DMS79 treated with DMSO at 0.1 percent for 48 hours (cell line): ENCODE results near the gene TNRC18.

Experiments
- DNase-seq: peaks from one replicate; lab custom pipeline; 2025; lab: John Stamatoyannopoulos, UW

Gene TNRC18

DNA sequence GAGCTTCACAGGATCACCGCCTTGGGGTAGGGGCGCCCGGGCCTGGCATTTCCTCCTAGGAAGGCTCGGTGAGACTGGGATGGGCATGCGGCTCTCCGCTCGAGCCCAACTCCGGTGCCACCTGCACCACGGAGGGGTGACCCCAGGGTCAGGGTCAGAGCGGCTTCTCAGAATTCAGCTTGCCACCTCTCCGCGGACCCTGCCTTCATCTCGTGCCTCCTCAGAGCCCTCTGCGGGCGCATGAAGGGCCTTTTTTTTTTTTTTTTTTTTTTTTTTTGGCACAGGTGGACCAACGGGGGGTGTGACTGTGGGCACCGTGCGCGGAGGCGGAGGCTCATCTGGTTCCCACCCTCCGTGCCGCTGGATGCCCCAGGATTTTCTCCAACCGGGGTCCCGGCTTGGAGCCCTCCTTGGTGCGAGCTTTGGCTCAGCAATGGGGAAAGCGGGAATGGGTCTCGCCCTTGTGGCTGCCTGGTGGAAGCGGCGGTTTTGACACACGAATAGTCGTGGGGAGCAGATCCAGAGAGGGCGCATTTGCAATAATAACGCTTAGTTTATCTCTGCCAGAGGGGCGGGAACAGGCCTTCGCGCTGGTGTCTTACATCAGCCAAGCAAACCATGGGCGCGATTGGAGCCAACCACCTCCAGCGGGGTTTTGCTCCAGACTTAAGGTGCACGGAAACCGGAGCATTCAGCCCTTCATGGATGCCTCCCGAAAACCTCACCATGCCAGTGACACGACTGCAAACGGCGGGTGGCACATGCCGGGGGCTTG lies 5.0 kb upstream of the TNRC18 start:
- peak; percentile 92 for DNase-seq

DNA sequence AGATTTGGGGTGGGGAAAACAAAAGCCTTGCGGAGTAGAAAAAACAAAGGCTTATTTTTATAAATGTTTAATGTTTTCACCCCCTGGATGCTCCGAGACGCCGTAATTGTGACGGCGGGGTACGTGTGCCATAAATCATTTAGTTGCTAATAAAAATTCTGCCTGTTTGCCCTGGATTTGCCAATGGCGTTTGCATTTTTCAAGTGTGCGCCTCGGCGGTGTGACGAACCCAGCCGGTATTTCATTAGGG lies 2.5 kb upstream of the TNRC18 start:
- peak; percentile 75 for DNase-seq

DNA sequence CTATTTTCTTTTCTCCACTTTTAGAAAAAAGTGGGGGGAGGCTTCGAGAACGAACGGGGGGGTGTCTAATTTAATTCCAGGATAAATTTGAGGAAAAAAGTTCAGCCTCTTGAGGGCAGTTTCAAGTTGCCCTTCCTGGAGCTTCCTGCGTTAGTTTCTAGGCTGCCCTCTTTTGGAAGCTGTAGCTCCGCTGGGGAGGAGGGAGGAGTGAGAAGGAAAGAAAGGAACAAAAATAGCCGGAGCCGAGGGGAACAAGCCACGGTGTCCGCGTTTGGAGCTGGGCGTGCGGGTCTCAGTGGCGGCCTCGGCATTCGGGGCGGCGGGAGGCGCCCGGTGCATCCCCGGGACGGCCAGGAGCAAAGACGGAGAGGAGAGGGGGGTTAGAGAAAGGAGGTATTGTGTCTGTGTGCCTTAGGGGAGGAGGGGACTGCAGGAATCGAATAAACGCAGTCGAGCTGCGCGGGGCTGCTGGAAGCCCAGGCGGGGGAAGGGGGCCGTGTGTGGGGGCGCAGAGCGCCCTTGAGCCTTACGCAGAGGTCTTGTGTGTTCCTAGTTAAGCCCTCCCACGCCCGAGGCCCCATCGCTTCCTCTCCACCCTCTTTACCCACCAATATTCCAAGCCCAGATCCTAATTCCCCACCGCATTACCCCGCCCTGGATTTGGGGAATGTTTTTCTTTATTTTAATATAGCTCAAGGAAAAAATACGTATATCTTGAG lies 2.0 kb upstream of the TNRC18 start:
- peak; percentile 85 for DNase-seq

DNA sequence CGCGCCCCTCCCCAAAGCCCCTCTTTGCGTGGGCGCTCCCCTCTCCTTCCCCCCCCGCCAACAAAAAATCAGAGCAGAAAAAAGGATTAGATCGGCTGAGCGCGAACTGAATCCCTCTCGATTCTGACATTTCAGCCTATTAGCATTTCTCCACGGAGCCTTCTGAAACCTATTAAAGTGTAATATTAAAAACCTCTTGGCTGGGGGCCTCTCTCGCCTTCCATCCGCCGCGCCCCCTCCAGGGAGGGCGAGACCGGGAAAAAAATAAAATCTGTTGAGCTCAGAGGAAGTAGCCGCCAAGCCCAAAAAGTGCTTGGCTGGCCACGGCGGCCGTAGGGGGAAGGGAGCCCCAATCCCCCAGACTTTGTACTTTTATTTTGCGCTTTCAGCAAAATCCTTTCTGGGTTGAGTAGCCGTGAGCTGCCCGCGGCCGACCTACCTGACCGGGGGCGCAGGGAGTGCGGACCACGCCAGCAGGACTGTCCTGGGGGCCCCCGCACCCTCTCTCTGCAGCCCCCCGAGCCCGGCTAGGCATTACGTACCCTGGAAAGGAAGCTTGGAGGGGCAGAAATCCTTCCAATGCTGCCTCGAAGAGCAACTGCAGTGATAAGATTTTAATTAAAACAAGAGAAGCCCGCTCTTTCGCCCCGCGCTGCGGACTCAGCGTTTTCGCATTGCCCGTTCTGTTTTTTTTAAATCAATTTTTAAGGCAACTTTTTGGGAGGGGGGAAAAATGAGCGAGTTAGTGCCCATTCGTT lies 1.3 kb upstream of the TNRC18 start:
- peak; percentile 64 for DNase-seq

DNA sequence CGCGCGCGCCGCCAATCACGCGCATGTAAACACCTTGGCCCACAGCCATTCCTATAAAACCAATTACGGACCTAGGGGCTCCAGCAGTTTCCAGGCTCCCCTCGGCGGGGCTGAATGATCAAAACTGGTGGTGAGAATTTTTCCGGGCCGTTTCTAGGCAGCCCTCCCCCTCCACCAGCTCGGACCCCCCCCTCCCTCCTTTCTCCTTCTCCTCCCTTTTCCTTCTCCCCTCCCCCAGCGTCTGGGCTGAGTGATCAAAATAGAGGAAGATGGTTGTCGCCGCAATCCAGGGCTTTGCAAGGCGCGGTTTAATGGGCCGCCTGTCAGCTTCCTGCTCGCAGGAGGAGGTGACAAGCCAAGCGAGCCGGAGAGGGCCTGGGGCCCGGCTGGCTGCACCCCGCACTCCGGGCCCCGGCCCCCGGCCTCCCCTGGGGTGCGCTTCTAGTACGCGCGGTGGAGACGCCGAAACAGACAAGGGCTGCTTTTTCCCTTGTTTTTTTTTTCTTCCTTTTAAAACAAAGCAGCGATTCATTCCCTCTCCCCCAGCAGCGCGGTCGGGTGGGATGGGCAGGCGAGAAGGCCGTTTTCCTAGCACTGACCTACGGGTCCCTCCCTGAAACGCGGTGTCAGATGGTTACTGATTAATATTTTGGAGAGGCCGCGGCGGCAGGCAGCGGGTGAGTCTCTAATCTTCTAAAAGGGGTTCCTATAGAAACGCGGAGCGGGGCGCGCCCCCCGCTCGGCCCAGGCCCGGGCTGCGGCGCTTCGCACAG lies 528 bp upstream of the TNRC18 start:
- peak; percentile 98 for DNase-seq

DNA sequence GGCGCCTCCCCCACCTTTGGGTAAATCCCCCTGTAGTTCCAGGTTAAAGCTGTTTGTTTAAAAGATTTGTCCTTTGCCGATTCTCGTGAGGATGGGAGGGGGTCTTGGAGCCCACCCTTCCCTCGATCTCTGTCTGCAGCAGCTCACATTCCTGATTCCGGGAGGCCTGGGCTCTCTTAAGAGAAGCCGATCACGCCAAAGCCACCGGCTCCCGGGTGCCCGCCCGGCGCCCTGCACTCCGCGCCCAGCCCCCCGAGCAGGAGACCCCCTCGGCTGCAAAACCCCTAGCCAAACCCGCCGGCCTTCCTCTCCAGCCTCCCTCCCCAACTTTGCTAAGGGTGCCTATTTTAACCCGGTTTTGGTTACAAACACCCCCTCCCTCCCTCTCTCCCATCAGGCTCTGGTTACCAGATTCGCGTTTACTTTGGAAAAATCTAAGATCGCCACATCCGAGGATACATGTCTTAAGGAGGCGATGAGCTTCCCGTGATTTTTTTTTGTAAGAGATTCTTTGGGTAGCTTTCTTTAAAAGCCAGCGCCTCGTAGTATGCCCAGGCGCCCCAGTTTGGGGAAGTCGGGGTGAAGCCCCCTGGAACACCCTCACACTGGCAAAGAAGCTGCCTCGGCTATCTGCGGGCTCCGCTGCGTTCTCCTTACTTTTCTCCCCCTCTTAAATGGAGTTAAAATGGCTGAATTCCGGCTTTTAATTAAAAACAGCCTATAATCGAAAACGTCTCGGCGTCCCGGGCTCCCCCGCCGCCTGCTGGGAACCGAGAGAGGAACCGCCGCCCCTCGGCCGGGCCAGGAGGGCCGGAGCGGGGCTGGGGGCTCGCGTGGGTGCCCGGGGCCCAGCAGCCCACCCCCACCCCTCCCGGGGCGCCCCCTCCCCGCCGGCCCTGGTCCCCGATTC lies 983 bp downstream of the TNRC18 start:
- DNase-seq, result peak; percentile 36

DNA sequence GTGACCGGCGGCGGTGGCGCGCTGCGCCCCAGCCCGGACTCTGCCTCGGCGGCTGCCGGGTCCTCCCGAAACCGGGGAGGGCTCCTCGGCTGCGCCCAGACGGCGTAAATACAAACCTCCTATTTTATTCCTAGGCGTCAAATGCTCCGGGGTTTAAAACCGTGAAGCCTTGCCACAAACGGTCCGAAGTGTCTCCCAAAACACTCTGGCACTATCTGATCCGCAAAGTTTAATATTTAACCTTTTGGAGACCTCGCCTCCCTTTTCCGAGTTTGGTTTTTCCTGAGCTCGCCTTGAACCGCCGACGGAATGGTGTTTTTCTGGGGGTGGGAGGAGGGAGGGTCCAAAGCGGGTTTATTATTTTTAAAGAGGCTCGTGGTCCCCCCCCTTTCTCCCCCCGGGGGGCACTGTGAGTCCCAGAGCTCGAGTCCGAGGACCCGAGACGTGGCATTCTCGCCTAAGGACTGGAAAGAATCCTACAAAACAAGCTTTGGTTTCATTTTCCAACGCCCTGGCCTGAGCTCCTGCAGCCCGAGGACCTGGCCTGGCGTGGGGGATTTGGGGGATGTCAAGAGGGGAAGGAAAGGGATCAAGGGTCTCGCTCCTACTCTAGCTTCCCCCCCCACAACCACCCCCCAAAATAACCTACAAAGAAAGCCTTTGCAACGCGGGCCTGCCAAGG lies 1.8 kb downstream of the TNRC18 start:
- DNase-seq, result peak; percentile 30

DNA sequence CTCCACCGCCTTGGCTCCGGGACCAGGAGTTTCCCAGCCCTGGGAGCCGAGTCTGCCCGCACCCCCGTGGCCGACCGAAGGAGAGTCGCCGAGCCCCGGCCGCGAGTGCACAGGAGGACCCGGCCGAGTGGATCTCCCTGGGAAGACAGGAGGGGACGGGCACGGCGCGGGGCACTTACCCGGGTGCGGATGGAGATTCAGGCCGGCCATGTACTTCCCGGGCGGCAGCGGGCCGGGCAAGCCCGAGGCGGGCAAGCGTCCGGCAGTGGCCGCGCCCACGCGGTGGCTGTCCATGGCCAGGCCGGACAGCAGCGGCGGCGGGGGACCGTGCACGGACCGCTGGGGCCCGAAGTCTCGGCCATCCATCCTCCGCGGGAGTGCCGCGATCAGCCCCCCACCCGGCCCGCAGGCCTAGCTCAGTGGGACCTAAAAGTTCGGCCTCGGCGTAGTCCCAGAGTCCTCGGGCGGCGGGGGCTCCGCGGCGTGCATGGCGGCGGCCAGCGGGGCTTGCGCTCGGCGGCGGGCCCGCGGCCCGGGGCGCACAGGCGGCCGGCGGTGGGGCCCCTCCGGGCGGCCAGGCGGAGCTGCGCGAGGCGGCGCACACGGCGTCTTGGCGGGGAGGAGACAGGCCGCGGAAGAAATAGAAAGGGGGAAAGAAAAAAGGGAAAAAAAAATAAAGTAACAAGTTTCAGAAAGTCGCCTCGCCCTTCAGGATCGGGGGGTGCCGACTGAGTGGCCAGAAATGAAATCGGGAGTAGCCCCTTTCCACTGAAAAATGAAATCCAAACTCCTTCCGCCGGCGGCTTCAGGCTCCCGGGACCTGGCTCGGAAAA lies 2.5 kb downstream of the TNRC18 start:
- no peak for DNase-seq

DNA sequence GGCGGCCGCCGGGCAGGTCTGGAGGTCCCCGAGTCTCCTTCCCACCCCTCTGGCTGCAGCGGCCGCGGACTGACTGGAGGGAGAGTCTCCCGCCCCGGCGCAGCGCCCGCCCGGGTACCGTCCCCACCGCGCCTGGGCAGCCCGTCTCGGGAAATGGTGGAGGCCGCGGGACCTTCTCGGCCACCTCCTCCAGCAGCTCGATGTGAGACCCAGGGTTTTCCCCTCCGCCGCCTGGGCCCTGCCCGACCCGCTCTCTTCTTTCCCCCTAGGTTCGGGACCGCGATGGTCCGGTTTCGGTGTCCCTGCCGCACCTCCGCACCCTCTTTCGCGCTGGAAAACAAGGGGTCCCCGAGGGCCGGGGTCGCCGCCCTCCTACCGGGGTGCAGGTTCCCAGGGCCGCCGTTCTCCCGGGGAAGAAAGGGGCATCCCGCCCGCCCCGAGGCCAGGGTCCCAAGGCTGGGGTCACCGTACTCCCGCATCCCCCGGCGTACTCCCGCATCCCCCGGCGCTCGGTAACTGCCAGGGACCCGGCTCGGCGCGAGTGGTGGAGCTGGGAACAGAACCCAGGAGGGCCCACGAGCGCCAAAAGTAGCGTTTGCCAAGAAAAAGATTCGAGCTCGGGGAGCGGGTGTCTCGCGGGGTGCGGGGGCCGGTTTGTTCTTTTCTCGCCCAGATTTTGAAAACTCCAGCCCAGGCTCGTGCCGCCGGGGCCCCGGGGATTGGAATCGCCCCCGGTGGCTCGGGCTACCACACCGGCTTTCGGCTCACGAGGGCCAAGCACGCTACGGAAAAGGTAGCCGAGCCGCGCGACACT lies 3.4 kb downstream of the TNRC18 start:
- no peak for DNase-seq

DNA sequence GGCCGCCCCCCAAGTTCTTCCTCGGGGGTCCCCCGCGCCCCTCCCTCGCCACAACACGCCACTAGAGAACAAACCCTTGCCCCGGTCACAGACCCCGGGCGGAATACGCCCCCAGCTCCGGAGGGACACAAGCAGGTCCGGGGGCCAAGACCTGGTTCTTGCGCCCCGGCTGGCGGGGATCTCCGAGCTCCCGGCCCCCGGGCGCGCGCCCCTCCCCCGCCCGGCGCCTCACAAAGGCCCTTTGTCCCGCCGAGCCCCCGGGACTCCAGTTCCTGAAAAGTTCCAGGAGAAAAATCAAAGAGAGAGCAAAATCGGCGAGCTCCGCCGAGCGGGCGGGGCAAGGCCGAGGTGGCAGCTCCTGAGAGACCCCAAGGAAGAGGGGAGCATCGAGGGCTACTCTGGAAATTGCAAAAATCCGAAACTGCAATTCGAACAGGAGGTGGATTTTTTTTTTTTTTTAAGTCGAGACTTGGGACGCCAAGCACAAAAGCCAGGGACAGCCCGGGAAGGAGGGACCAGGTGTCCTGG lies 4.0 kb downstream of the TNRC18 start:
- no peak for DNase-seq

DNA sequence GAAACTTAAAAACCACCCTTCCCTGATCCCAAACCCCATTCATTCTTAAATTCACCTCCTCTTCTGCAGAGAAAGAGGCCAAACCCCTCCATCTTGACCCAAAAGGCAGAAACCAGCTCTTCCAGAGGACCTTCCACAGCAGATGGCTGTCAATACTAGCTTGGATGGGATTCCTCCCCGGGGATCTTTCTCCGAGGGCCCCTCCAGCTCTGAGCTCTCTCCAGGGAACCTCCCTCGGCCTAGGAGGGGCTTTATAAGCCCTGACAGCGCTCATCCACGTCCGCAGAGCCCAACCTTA lies 5.4 kb downstream of the TNRC18 start:
- DNase-seq, result no peak

DNA sequence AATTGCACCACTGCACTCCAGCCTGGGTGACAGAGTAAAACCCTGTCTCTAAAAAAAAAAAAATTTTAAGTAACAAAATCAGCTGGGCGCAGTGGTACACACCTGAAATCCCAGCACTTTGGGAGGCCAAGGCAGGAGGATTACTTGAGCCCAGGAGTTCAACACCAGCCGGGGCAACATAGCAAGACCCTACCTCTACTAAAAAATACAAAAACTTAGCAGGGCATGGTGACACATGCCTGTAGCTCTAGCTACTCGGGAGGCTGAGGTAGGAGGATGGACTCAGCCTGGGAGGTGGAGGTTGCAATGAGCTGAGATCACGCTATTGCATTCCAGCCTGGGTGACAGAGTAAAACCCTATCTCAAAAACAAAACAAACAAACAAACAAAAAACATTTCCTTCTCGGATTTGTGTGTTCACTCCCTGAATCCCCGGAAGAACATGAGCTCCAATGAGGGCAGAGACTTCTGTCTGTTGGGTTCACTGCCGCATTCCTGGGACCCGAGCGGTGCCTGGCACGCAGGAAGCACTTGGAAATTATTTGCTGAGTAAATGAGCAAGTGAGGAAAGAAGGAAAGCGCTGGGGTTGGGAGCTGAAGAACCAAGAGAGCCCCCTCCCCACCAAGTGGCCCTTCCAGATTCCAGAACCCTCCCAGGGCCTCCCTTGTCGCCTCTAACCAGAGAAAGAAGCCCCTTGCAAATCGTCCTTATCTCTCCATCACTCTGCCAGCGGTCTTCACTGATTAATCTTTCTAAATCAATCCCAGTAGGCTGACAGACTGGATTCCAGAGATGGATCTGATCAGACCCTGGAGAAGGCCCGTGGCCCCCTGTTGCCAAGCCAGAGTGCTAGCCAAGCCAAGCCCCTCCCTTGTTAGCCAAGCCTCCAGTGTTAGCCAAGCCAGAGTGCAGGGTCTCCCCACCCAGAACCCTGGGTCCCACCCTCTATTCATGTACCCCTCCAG lies 6.2 kb downstream of the TNRC18 start:
- DNase-seq, result no peak

DNA sequence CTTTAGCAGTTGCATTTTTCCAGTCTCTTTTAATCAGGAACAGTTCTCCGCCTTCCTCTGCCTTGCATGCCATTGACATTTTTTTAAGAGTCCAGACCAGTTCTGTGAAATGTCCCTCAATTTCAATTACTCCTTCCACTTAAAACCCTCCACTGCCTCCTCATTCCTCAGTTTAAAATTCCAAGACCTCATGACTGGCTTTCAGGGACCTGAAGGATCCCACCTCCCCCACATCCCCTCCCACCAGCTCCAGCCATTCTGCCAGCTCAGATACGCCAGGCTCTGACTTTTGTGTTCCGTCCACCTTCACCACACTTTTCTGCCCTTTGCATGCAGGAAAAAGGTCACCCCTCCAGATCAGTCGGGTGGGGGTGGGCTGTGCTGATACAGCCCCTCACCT lies 8.7 kb downstream of the TNRC18 start:
- DNase-seq, result no peak

DNA sequence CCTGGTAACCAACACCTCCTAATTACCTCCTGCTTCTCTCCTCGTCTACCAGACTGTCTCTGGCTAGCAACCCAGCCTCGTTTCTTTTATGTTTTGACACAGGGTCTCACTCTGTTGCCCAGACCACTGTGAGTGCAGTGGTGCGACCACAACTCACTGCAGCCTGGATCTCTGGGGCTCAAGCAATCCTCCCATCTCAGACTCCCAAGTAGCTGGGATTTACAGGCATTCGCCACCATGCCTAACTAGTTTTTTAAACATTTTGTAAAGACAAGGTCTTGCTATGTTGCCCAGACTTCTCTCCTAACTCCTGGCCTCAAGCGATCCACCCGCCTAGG lies 10.2 kb downstream of the TNRC18 start:
- DNase-seq, result no peak

DNA sequence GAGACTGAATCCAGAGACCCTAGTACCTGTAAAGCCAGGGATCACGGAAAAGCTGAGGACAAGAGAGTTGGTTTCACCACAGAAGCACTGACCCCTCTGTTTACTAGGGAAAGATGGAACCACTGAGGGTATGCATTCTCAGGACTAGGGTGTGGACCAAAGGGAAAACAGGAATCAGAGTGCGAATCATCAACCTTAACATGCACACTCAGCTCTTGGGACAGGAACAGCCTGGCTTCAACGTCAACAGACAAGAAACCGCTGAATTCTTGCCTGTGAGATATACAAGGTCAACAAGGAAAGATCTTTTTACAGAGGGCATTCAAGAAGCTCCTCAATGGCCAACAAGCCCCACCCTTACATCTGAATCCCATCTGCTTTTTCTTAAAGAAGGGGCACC lies 14.9 kb downstream of the TNRC18 start:
- DNase-seq, result no peak

DNA sequence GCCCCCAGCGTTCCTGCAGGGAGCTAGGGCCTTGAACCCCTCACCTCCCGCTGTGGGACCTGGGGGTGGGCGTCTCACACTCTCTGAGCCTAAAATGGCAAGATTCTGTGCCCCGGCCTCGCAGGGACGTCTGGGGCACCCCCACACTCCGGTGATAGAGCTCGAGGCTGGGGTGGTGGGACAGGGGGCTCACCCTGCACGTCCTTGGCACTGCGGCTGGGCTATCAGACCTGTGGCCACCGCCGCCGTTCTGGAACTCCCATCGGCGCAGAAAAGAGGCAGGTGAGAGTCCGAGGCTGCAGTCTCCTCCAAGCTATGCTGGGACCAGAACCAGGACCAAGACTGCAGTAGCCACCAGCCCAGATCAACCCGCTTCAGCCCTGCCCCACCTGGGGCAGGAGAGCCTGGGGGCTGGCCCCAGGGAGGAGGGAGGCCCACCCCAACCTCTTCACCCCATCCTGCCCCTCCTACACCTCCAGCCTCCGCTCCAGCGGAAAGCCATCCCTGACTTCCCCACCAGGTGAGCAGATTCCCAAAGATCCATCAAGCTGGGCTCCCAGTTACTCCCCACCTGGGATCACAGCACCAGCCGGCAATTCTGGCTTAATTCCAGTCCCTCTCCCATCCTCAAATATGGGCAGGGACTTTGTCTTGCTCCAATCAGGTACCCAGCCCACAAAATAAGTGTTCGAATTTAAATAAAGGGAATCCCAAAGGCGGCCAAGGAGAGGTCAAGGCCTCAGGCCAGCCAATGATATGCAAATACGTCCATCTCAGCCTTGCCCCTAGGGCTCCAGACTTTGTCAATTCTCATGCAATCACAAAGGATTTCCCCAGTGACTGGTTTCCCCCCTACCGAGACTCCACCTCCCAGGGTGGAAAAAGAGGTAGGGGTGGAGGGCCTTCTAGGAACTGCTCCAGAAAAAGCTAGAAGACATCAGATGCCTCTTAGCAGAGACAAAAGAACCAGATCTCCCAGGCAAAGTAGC lies 16.4 kb downstream of the TNRC18 start:
- no peak for DNase-seq

DNA sequence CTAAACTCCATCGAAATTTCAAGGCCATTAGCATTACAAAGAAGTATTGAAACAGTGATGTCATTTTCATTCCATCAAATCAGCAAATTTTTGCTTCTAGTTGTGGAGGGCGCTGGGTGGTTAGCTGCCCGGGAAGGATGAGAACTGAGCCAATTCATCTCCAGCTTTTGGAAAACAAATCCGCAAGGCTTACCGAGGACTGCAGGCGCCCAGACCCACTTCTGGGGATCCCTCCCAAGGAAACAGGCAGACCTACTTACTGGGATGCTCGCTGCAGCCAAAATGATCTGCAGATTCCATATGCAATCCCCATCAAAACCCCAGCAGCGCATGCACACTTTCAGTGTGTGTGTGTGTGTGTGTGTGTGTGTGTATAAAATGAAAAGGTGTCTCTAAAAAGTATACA lies 19.2 kb downstream of the TNRC18 start:
- DNase-seq, result no peak
